LNCAP (cell line): ENCODE results near the gene ATF3.

Experiments used
- CTCF ChIP-seq: fragments of 450-650 bp; IDR thresholded peaks from 2 replicates; pipeline ENCODE4 v1.5.1; 2017; ENCODE audit warnings: mild to moderate bottlenecking

ATF3 gene

GRCh38 chr1:212612041-212612961 lies 3.7 kb downstream of the ATF3 start:
- TF ChIP-seq CTCF = no peak

- no peak for TF ChIP-seq CTCF
These were observed 5.1 kb downstream of the ATF3 start for GRCh38 chr1:212613440-212614335.

GRCh38 chr1:212614453-212615200 lies 6.1 kb downstream of the ATF3 start:
- no peak for TF ChIP-seq CTCF

GRCh38 chr1:212615201-212615470 lies 6.6 kb downstream of the ATF3 start:
- no peak for TF ChIP-seq CTCF

GRCh38 chr1:212618466-212619210 lies 10.1 kb downstream of the ATF3 start:
- no peak for TF ChIP-seq CTCF

- TF ChIP-seq CTCF = no peak
These were observed 11.7 kb downstream of the ATF3 start for GRCh38 chr1:212620293-212620692.
